ENCODE measurements around the gene S100A12.
"Not testable (repeated sequence)": the region's sequence is repeated elsewhere in the genome, so short reads cannot be mapped to it uniquely, and the experiment has no call there.

Gene S100A12

GRCh38 chr1:153349363-153350320 is 25.8 kb downstream of the S100A12 start:
- DNase-seq: no peak

- no peak for DNase-seq
These were observed 26.7 kb downstream of the S100A12 start, which contains the start of gene PGLYRP4 for GRCh38 chr1:153348511-153349362. Gene PGLYRP4 (minus strand): TSS chr1:153348841. CDS start chr1:153347932, 909 bp downstream.

- DNase-seq: no peak
These were observed 27.6 kb downstream of the S100A12 start for GRCh38 chr1:153347856-153348255.

- not testable (repeated sequence) for DNase-seq
These were observed 28.4 kb downstream of the S100A12 start for GRCh38 chr1:153347049-153347448.

GRCh38 chr1:153346077-153346723 is 29.2 kb downstream of the S100A12 start:
- no peak for DNase-seq

- DNase-seq: no peak
These were observed 30.0 kb downstream of the S100A12 start for GRCh38 chr1:153345187-153346076.

- no peak for DNase-seq
These were observed 30.7 kb downstream of the S100A12 start for GRCh38 chr1:153344718-153345025.

- DNase-seq: no peak
These were observed 31.4 kb downstream of the S100A12 start for GRCh38 chr1:153343811-153344717.

- DNase-seq: no peak
These were observed 32.3 kb downstream of the S100A12 start for GRCh38 chr1:153343040-153343681.

GRCh38 chr1:153342178-153342577 is 33.2 kb downstream of the S100A12 start:
- no peak for DNase-seq

- no peak for DNase-seq
These were observed 33.9 kb downstream of the S100A12 start for GRCh38 chr1:153341431-153341934.

GRCh38 chr1:153340356-153340755 is 35.1 kb downstream of the S100A12 start:
- no peak for DNase-seq

- DNase-seq: no peak
These were observed 35.6 kb downstream of the S100A12 start for GRCh38 chr1:153339802-153340201.

- no peak for DNase-seq
These were observed 37.2 kb downstream of the S100A12 start for GRCh38 chr1:153337980-153338853.

- DNase-seq: no peak
These were observed 38.8 kb downstream of the S100A12 start for GRCh38 chr1:153336650-153337049.

GRCh38 chr1:153333902-153334301 is 41.5 kb downstream of the S100A12 start:
- no peak for DNase-seq

- no peak for DNase-seq
These were observed 50.5 kb downstream of the S100A12 start for GRCh38 chr1:153324912-153325311.

Measured in retina (tissue), 1 donor.